SK-N-SH (cell line): ENCODE measurements around the gene ALDH7A1. TPM values are rescaled to one million over a fixed set of nuclear protein-coding genes. Genes with fewer than 3 reads are reported as not detected.
"Not testable (repeated sequence)": the region's sequence is repeated elsewhere in the genome, so short reads cannot be mapped to it uniquely, and the experiment has no call there.

Experiments used
- CTCF ChIA-PET: fragments of 300-600, 350-600 bp; formaldehyde crosslinking; extraction: SDS; loops from one replicate; lab custom pipeline; 2021; lab: Yijun Ruan, JAX
- POLR2A ChIA-PET: fragments of 350-600 bp; sonication (Branson Sonifier 250); formaldehyde crosslinking; extraction: SDS; loops from one replicate; lab custom pipeline; 2020; ENCODE audit warnings: antibody characterized with exemption, inconsistent platforms; lab: Yijun Ruan, JAX
- DNase-seq: peaks from one replicate; pipeline ENCODE4 v3.0.0; 2012
- H2AFZ ChIP-seq: fragments of 200-600 bp; sonication (generic); 2 replicates; pipeline ENCODE4 v1.8.1; 2016; ENCODE audit warnings: antibody characterized with exemption, mild to moderate bottlenecking, low read depth
- H3F3A ChIP-seq: fragments of 200-600 bp; sonication (generic); replicated peaks from 2 replicates; pipeline ENCODE3; 2016; ENCODE audit warnings: antibody characterized with exemption, mild to moderate bottlenecking; ENCODE audit not compliant: insufficient read depth
- H3K27ac ChIP-seq, 2 experiments: fragments of 200-500 bp in 1 of 2; fragments of 200-600 bp in 1 of 2; sonication (Bioruptor generic) in 1 of 2; sonication (generic), shearing (Covaris generic) in 1 of 2; 2 replicates each; pipeline versions ENCODE4 v1.5.1 to v1.6.1; 2014 to 2016; ENCODE audit warnings: low read depth in 2 of 2, inconsistent platforms in 1 of 2, low read length in 1 of 2, mild to moderate bottlenecking in 1 of 2, mixed read lengths in 1 of 2
- H3K27me3 ChIP-seq: fragments of 200-600 bp; sonication (generic), shearing (Covaris generic); 2 replicates; pipeline ENCODE4 v1.6.1; 2016; ENCODE audit warnings: mixed run types; ENCODE audit not compliant: insufficient read depth
- H3K36me3 ChIP-seq, 2 experiments: fragments of 200-500 bp in 1 of 2; fragments of 200-600 bp in 1 of 2; sonication (Bioruptor generic) in 1 of 2; sonication (generic) in 1 of 2; replicated peaks in 1 of 2; 2 replicates each; pipeline versions ENCODE3 to v1.5.1; 2014 to 2016; ENCODE audit warnings: low read length in 1 of 2, mild to moderate bottlenecking in 1 of 2; ENCODE audit not compliant: insufficient read depth in 2 of 2, control insufficient read depth in 1 of 2
- H3K4me1 ChIP-seq, 2 experiments: fragments of 200-500 bp in 1 of 2; fragments of 200-600 bp in 1 of 2; sonication (Bioruptor generic) in 1 of 2; sonication (generic), shearing (Covaris generic) in 1 of 2; 2 replicates each; pipeline versions ENCODE4 v1.5.1 to v1.6.1; 2014 to 2016; ENCODE audit warnings: low read depth in 1 of 2, low read length in 1 of 2, mixed run types in 1 of 2; ENCODE audit not compliant: insufficient read depth in 2 of 2, control insufficient read depth in 1 of 2
- H3K4me2 ChIP-seq: fragments of 200-600 bp; sonication (generic), shearing (Covaris generic); 2 replicates; pipeline ENCODE4 v1.6.1; 2017; ENCODE audit warnings: mixed run types
- H3K4me3 ChIP-seq, 2 experiments: fragments of 200-500 bp in 1 of 2; fragments of 200-600 bp in 1 of 2; sonication (Bioruptor generic) in 1 of 2; sonication (generic), shearing (Covaris generic) in 1 of 2; 2 replicates each; pipeline versions ENCODE4 v1.5.1 to v1.8.1; 2014 to 2016; ENCODE audit warnings: low read depth in 2 of 2, inconsistent platforms in 1 of 2, low read length in 1 of 2, mild to moderate bottlenecking in 1 of 2, mixed read lengths in 1 of 2, moderate library complexity in 1 of 2
- H3K79me2 ChIP-seq: fragments of 200-600 bp; sonication (generic); 2 replicates; pipeline ENCODE4 v1.8.1; 2017; ENCODE audit warnings: mild to moderate bottlenecking; ENCODE audit not compliant: insufficient read depth
- H3K9ac ChIP-seq: fragments of 200-600 bp; sonication (generic); 2 replicates; pipeline ENCODE4 v1.6.1; 2017; ENCODE audit warnings: mixed run types
- H3K9me2 ChIP-seq: fragments of 200-600 bp; sonication (generic); 2 replicates; pipeline ENCODE4 v1.6.1; 2017; ENCODE audit warnings: mixed run types
- H3K9me3 ChIP-seq: fragments of 200-600 bp; sonication (generic); 2 replicates; pipeline ENCODE4 v1.6.1; 2017; ENCODE audit warnings: mixed run types, mild to moderate bottlenecking, moderate library complexity
- H4K20me1 ChIP-seq: fragments of 200-600 bp; sonication (generic); 2 replicates; pipeline ENCODE4 v1.6.1; 2017; ENCODE audit warnings: mild to moderate bottlenecking, mixed run types; ENCODE audit not compliant: insufficient read depth
- EP300 ChIP-seq, 2 experiments: IDR thresholded peaks; 2 replicates each; pipeline versions ENCODE4 v1.4.0 to v1.6.1; 2012; ENCODE audit warnings: borderline replicate concordance in 1 of 2, low read depth in 1 of 2, low read length in 1 of 2
- FOSL2 ChIP-seq: IDR thresholded peaks from 2 replicates; pipeline ENCODE4 v1.4.0; 2012; ENCODE audit warnings: low read depth, mild to moderate bottlenecking, moderate library complexity, borderline replicate concordance
- GABPA ChIP-seq: IDR thresholded peaks from 2 replicates; pipeline ENCODE4 v1.4.0; 2012; ENCODE audit warnings: low read depth, mild to moderate bottlenecking
- MEF2A ChIP-seq: IDR thresholded peaks from 2 replicates; pipeline ENCODE4 v1.4.0; 2012; ENCODE audit warnings: low read depth, borderline replicate concordance
- MXI1 ChIP-seq: IDR thresholded peaks from 2 replicates; pipeline ENCODE4 v1.6.1; 2012; ENCODE audit warnings: mild to moderate bottlenecking, low read depth, low read length, improper control_type of control experiment
- RCOR1 ChIP-seq: fragments of 150-350 bp; IDR thresholded peaks from 2 replicates; pipeline ENCODE4 v1.6.1; 2017; ENCODE audit warnings: antibody characterized with exemption, low read length
- RFX5 ChIP-seq: IDR thresholded peaks from 2 replicates; pipeline ENCODE4 v1.6.1; 2012; ENCODE audit warnings: mild to moderate bottlenecking, improper control_type of control experiment, low read length
- SIN3A ChIP-seq: IDR thresholded peaks from 2 replicates; pipeline ENCODE4 v1.6.1; 2012; ENCODE audit warnings: low read depth, mild to moderate bottlenecking, low read length, moderate library complexity, borderline replicate concordance
- TCF12 ChIP-seq: IDR thresholded peaks from 2 replicates; pipeline ENCODE4 v1.4.0; 2012
- WGBS: methylation state at CpG from one replicate; pipeline ENCODE4 v1.1.6; 2017; ENCODE audit warnings: low lambda C conversion rate; 5-methylcytosine and 5-hydroxymethylcytosine counted together
- polyA plus RNA-seq, 3 experiments: library from polyadenylated mRNA; depleted of rRNA; stranded (reverse); fragments of >200 nt; gene quantifications; 2 replicates each; pipeline ENCODE4 v1.2.3, GENCODE V29; 2012
- TF ChIP-seq, protein P1 (sequence below): IDR thresholded peaks from 2 replicates; pipeline ENCODE4; 2012
- TF ChIP-seq, protein P2 (sequence below): fragments of 150-350 bp; IDR thresholded peaks from 2 replicates; pipeline ENCODE4 v1.6.1; 2016; ENCODE audit warnings: mild to moderate bottlenecking, low read depth, low read length
- TF ChIP-seq, protein P3 (sequence below): IDR thresholded peaks from 2 replicates; pipeline ENCODE4 v1.4.0; 2012; ENCODE audit warnings: low read depth, borderline replicate concordance
- TF ChIP-seq, protein P4 (sequence below): fragments of 200-600 bp; sonication (generic); IDR thresholded peaks from 2 replicates; pipeline ENCODE4 v1.6.1; 2017; ENCODE audit warnings: antibody characterized with exemption, mild to moderate bottlenecking, moderate library complexity
- TF ChIP-seq, protein P5 (sequence below): IDR thresholded peaks from 2 replicates; pipeline ENCODE4 v1.6.1; 2012; ENCODE audit warnings: mild to moderate bottlenecking, low read depth, low read length, moderate library complexity

Gene ALDH7A1
- polyA plus RNA-seq, 1 of the 3 experiments (the other 2 are of a cell fraction) = 44.5 TPM

DNA sequence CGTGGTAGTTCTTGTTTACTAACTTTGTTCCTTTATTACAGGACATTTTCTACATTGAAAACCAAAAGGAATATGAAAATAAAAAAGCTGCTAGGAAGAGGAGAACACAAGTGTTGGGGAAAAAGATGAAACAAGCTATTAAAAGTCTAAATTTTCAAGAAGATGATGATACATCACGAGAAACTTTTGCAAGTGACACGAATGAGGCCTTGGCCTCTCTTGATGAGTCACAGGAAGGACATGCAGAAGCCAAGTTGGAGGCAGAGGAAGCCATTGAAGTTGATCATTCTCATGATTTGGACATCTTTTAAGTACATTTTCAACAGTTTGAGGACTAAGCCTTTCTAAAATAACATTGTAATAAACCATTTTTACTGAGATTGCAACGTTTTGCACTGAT is 29.5 kb upstream of the ALDH7A1 start (continued):
- TF ChIP-seq, protein P1, sequence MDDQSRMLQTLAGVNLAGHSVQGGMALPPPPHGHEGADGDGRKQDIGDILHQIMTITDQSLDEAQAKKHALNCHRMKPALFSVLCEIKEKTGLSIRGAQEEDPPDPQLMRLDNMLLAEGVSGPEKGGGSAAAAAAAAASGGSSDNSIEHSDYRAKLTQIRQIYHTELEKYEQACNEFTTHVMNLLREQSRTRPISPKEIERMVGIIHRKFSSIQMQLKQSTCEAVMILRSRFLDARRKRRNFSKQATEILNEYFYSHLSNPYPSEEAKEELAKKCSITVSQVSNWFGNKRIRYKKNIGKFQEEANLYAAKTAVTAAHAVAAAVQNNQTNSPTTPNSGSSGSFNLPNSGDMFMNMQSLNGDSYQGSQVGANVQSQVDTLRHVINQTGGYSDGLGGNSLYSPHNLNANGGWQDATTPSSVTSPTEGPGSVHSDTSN = peak; percentile 33; the same call in 1 of the 2 replicates
- TF ChIP-seq MEF2A (no peak), MXI1 (no peak), FOSL2 (peak; percentile 87), RCOR1 (no peak), EP300 (IDR thresholded peaks at IDR 0.05; ENCODE audit: borderline replicate concordance in 1 of 2, low read depth in 1 of 2, low read length in 1 of 2) (peak in 1 of 2 experiments; percentile 5; a peak in 1 of 4 replicates), SIN3A (no peak), RFX5 (no peak), GABPA (no peak), TCF12 (peak; percentile 28; the same call in 1 of the 2 replicates)
- TF ChIP-seq, protein P2, sequence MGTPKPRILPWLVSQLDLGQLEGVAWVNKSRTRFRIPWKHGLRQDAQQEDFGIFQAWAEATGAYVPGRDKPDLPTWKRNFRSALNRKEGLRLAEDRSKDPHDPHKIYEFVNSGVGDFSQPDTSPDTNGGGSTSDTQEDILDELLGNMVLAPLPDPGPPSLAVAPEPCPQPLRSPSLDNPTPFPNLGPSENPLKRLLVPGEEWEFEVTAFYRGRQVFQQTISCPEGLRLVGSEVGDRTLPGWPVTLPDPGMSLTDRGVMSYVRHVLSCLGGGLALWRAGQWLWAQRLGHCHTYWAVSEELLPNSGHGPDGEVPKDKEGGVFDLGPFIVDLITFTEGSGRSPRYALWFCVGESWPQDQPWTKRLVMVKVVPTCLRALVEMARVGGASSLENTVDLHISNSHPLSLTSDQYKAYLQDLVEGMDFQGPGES = no peak
- TF ChIP-seq, protein P3, sequence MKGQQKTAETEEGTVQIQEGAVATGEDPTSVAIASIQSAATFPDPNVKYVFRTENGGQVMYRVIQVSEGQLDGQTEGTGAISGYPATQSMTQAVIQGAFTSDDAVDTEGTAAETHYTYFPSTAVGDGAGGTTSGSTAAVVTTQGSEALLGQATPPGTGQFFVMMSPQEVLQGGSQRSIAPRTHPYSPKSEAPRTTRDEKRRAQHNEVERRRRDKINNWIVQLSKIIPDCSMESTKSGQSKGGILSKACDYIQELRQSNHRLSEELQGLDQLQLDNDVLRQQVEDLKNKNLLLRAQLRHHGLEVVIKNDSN = no peak
- TF ChIP-seq, protein P4, sequence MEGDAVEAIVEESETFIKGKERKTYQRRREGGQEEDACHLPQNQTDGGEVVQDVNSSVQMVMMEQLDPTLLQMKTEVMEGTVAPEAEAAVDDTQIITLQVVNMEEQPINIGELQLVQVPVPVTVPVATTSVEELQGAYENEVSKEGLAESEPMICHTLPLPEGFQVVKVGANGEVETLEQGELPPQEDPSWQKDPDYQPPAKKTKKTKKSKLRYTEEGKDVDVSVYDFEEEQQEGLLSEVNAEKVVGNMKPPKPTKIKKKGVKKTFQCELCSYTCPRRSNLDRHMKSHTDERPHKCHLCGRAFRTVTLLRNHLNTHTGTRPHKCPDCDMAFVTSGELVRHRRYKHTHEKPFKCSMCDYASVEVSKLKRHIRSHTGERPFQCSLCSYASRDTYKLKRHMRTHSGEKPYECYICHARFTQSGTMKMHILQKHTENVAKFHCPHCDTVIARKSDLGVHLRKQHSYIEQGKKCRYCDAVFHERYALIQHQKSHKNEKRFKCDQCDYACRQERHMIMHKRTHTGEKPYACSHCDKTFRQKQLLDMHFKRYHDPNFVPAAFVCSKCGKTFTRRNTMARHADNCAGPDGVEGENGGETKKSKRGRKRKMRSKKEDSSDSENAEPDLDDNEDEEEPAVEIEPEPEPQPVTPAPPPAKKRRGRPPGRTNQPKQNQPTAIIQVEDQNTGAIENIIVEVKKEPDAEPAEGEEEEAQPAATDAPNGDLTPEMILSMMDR = no peak
- TF ChIP-seq, all 33 proteins: peak for 7

DNA sequence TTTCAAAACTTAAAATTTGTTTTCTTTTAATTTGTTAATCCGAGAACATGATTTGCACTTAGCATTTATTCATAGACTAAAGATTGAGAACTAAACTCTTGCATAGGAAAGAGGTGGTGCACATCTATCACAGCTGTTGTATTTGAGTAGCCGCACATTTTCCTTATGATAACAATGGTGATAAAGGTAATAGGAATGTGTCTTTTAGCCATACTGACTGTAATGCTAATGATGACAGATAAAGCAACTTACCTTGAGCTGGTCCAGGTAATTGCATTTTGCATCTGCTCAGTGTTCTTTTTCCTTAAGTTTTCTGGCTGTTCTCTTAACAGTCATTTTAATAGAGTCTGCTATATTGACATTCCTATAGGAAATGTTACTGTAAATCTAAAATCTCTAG is 24.8 kb upstream of the ALDH7A1 start:
- H2AFZ ChIP-seq = no peak overlapping the region
- peaks cover 11 to 46% of the 10 kb centered on the region in 2 experiments for H3K36me3 ChIP-seq
- no peak for DNase-seq
- no peaks in the 10 kb centered on the region for H3K27me3 ChIP-seq
- 97% methylated on average over 2 of the region's 2 CpGs for WGBS
- H3K9ac ChIP-seq = no peak overlapping the region
- POLR2A ChIA-PET = interaction anchor here (0.7 kb wide), 1 partner anchor 13 kb away, joined by 3 read pairs; no protein-coding TSS in a partner anchor
- CTCF ChIA-PET = interaction anchor here (1.3 to 1.6 kb wide), 2 partner anchors 14 to 19 kb away, joined by 3 to 6 read pairs; partner anchors contain the start of gene PHAX
- H3K27ac ChIP-seq = no peak overlapping the region
- no peaks in the 10 kb centered on the region for H3K9me2 ChIP-seq
- H3K4me2 ChIP-seq = no peak overlapping the region
- TF ChIP-seq GABPA (no peak), FOSL2 (no peak)
- TF ChIP-seq, protein P5, sequence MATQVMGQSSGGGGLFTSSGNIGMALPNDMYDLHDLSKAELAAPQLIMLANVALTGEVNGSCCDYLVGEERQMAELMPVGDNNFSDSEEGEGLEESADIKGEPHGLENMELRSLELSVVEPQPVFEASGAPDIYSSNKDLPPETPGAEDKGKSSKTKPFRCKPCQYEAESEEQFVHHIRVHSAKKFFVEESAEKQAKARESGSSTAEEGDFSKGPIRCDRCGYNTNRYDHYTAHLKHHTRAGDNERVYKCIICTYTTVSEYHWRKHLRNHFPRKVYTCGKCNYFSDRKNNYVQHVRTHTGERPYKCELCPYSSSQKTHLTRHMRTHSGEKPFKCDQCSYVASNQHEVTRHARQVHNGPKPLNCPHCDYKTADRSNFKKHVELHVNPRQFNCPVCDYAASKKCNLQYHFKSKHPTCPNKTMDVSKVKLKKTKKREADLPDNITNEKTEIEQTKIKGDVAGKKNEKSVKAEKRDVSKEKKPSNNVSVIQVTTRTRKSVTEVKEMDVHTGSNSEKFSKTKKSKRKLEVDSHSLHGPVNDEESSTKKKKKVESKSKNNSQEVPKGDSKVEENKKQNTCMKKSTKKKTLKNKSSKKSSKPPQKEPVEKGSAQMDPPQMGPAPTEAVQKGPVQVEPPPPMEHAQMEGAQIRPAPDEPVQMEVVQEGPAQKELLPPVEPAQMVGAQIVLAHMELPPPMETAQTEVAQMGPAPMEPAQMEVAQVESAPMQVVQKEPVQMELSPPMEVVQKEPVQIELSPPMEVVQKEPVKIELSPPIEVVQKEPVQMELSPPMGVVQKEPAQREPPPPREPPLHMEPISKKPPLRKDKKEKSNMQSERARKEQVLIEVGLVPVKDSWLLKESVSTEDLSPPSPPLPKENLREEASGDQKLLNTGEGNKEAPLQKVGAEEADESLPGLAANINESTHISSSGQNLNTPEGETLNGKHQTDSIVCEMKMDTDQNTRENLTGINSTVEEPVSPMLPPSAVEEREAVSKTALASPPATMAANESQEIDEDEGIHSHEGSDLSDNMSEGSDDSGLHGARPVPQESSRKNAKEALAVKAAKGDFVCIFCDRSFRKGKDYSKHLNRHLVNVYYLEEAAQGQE = no peak
- H3K79me2 ChIP-seq = peaks cover 64% of the 10 kb centered on the region
- H3K4me1 ChIP-seq = no peaks in the 10 kb centered on the region
- H3F3A ChIP-seq = peaks cover 26% of the 10 kb centered on the region
- no peak overlapping the region for H3K4me3 ChIP-seq
- no peaks in the 10 kb centered on the region for H3K9me3 ChIP-seq
- H4K20me1 ChIP-seq = no peaks in the 10 kb centered on the region

DNA sequence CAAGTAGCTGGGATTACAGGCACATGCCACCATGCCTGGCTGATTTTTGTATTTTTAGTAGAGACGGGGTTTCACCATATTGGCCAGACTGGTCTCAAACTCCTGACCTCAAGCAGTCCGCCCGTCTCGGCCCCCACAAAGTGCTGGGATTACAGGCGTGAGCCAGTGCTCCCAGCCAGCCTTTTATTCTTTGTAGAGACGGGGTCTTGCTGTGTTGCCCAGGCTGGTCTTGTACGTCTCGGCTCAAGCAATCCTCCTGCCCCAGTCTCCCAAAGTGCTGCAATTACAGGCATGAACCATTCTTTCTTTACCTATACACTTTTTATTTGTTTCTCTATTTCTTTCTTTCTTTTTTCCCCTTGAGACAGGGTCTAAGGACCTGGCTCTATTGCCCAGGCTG is 22.6 kb upstream of the ALDH7A1 start:
- WGBS = over 99% methylated on average over 8 of the region's 8 CpGs
- H4K20me1 ChIP-seq, POLR2A ChIA-PET, H3F3A ChIP-seq, H3K27me3 ChIP-seq, H3K9me3 ChIP-seq, H3K9me2 ChIP-seq, H2AFZ ChIP-seq, H3K9ac ChIP-seq, H3K27ac ChIP-seq, H3K4me2 ChIP-seq, H3K4me3 ChIP-seq, DNase-seq, H3K4me1 ChIP-seq: not testable (repeated sequence)
- H3K79me2 ChIP-seq = peaks cover 86% of the 10 kb centered on the region
- H3K36me3 ChIP-seq = peaks cover 13 to 42% of the 10 kb centered on the region in 2 experiments
- CTCF ChIA-PET = interaction anchor here (1.5 kb wide), 1 partner anchor 16 kb away, joined by 4 read pairs; the partner anchor contains the start of gene PHAX
